ENCODE measurements around the gene RWDD2A. TPM values are rescaled to one million over a fixed set of nuclear protein-coding genes. Genes with fewer than 3 reads are reported as not detected.

Gene RWDD2A
- total RNA-seq, 4 donors from 2014 or later = 3.2 to 6.4 (median 4.4) TPM

DNA sequence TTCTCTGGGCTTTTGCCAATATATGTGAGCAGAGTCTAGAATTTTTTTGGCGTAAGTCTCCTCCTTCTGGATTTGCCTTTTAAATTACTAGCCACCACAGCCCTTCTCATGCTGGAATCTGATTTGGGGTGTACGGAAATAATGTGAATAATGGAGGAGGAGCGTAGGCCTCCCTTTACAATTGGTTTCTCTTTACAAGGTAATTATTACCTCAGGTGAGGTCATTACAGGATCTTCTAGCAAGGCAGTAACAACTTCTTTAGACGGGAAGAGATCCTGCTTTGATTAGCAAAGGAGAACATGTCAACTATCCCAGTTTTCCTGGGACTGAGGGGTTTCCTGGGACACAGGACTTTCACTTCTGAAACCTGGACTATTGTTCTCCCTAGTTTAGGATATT, 8.9 kb downstream of the RWDD2A start:
- H3K36me3 ChIP-seq = peaks cover 0 to 9% of the 10 kb centered on the region in 2 donors
- H3K9me3 ChIP-seq = no peaks in the 10 kb centered on the region
- WGBS, 2 donors (ENCODE audit: low coverage in 1 of 2) = 84 to 100% methylated on average over 4 of the region's 4 CpGs
- TF ChIP-seq EP300 (IDR thresholded peaks at IDR 0.05) (no peak), POLR2A (IDR thresholded peaks at IDR 0.05) (no peak), POLR2AphosphoS5 (IDR thresholded peaks at IDR 0.05) (no peak)
- TF ChIP-seq, protein P1, sequence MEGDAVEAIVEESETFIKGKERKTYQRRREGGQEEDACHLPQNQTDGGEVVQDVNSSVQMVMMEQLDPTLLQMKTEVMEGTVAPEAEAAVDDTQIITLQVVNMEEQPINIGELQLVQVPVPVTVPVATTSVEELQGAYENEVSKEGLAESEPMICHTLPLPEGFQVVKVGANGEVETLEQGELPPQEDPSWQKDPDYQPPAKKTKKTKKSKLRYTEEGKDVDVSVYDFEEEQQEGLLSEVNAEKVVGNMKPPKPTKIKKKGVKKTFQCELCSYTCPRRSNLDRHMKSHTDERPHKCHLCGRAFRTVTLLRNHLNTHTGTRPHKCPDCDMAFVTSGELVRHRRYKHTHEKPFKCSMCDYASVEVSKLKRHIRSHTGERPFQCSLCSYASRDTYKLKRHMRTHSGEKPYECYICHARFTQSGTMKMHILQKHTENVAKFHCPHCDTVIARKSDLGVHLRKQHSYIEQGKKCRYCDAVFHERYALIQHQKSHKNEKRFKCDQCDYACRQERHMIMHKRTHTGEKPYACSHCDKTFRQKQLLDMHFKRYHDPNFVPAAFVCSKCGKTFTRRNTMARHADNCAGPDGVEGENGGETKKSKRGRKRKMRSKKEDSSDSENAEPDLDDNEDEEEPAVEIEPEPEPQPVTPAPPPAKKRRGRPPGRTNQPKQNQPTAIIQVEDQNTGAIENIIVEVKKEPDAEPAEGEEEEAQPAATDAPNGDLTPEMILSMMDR (IDR thresholded peaks at IDR 0.05) = no peak
- ATAC-seq = no peak
- no peak overlapping the region for H3K27ac ChIP-seq
- H3K4me1 ChIP-seq = no peaks in the 10 kb centered on the region
- H3K4me3 ChIP-seq = no peak overlapping the region
- H3K27me3 ChIP-seq = no peaks in the 10 kb centered on the region

DNA sequence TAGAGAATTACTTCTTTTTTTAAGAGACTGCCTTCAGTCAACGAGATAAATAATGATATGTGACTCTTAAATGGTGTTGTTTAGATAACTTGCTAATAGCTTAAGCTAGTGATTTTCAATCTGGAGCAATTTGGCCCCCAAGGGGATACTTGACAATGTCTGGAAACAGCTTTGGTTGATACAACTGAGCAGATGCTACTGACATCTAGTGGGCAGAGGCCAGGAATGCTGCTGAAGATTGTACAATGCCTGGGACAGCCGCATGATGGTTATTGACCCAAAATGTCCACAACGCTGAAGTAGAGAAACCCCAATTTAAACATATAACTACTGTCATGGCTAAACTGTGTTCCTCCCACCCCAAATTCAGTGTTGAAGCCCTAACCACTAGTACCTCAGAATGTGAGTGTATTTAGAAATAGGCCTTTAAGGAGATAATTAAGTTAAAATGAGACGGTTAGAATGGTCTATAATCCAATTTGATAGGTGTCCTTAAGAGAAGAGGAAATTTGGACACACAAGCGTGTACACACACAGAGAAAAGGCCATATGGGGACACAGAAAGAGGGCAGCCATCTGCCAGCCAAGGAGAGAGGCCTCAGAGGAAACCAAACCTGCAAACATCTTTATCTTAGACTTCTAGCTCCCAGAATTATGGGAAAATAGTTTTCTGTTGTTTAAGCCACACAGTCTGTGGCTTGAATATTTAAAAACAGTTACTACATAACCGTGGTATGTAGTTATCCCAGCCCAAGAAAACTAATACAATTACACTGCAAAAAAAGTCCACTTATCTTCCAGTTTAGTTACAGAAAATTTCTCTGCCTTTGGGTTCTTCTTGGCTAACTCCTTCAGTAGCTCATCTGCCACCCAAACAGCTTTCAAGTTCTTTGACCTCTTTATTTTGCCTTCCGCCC, 22.2 kb downstream of the RWDD2A start:
- no peak for TF ChIP-seq POLR2AphosphoS5 (IDR thresholded peaks at IDR 0.05)
- TF ChIP-seq, protein P1 (IDR thresholded peaks at IDR 0.05) = peak; percentile 51 to 80 (median 67)
- Histone ChIP-seq H3K27ac (no peak overlapping the region), H3K4me1 (no peaks in the 10 kb centered on the region), H3K27me3 (no peaks in the 10 kb centered on the region), H3K36me3 (peaks cover 0 to 17% of the 10 kb centered on the region in 2 donors), H3K9me3 (no peaks in the 10 kb centered on the region), H3K4me3 (no peak overlapping the region)
- WGBS, 2 donors (ENCODE audit: low coverage in 1 of 2) = 32 to 33% methylated on average over 7 of the region's 7 CpGs
- ATAC-seq = peak; percentile 84

DNA sequence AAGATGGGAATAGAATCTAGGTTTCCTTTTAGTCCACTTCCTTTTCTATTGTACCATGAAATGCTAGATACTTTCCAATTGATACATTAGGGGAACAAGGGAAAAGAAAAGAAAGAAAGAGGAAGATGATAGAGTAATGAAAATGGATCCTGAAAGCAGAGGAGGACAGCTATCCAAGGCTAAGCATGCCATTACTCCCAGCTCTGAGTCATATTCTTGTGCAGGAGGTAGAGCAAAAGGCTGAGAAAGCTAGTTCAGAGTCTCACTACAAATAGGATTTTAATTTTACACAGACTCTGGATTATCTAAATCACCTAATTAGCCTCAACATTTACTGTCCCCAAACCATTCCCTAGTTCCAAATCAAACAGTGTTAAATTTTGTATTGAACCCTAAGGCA, 23.6 kb downstream of the RWDD2A start:
- H3K36me3 ChIP-seq = peaks cover 0 to 9% of the 10 kb centered on the region in 2 donors
- TF ChIP-seq, protein P1 (IDR thresholded peaks at IDR 0.05) = no peak
- no peak for TF ChIP-seq EP300 (IDR thresholded peaks at IDR 0.05)
- no peak for ATAC-seq
- H3K4me3 ChIP-seq = no peak overlapping the region
- H3K27ac ChIP-seq = no peak overlapping the region
- no peaks in the 10 kb centered on the region for H3K9me3 ChIP-seq
- no peaks in the 10 kb centered on the region for H3K27me3 ChIP-seq
- H3K4me1 ChIP-seq = no peaks in the 10 kb centered on the region

DNA sequence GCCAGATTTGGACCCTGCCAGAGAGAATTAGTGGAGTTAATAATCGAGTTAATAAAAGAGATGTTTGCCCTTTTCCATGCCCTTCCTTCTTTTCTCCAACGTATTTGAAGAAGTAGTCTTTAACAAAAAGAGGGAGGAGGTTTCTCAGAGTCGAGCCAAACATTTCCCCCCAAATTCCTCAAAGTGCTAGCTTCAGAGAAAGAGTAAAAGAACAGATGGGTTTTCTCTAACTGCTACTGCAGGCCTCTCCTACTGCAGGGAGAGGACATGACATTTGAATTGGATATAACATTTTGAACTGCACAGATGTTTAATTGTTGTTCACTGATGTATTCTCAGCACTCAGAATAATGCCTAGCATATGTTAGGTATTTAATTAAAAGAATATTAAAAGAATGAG, 25.5 kb downstream of the RWDD2A start:
- H3K36me3 ChIP-seq = peaks cover 0 to 15% of the 10 kb centered on the region in 2 donors

More for the DNA sequence above, 25.5 kb downstream of the RWDD2A start:
- Histone ChIP-seq H3K4me1 (no peaks in the 10 kb centered on the region), H3K9me3 (no peaks in the 10 kb centered on the region), H3K27ac (no peak overlapping the region), H3K27me3 (no peaks in the 10 kb centered on the region), H3K4me3 (no peak overlapping the region)
- 30 to 54% methylated on average over 3 of the region's 3 CpGs for WGBS, 2 donors (ENCODE audit: low coverage in 1 of 2)
- TF ChIP-seq EP300 (IDR thresholded peaks at IDR 0.05) (no peak), POLR2AphosphoS5 (IDR thresholded peaks at IDR 0.05) (no peak), POLR2A (IDR thresholded peaks at IDR 0.05) (no peak)
- TF ChIP-seq, protein P1 (IDR thresholded peaks at IDR 0.05) = no peak
- ATAC-seq = no peak

Data from gastroesophageal sphincter (tissue), 4 donors.